Ammon's horn (tissue), 1 donor: ENCODE data around the gene GART.
"Not testable (repeated sequence)": the region's sequence is repeated elsewhere in the genome, so short reads cannot be mapped to it uniquely, and the experiment has no call there.

Source experiments
- DNase-seq: peaks from one replicate; pipeline ENCODE4 v3.0.0-alpha.2; 2016; ENCODE audit warnings: low spot score

The GART gene

GRCh38 chr21:33541756-33542639, at the start of gene GART:
Gene GART, minus strand, starts transcription at chr21:33542117. Its CDS starts 2,802 bp downstream, at chr21:33539315.
- peak; percentile 87 for DNase-seq

GRCh38 chr21:33588485-33589335, 46.8 kb upstream of the GART start, which contains the start of gene DONSON:
Gene DONSON, minus strand, starts transcription at chr21:33588684. Its CDS starts 43 bp downstream, at chr21:33588641.
- peak; percentile 86 for DNase-seq

- peak; percentile 33 for DNase-seq
These were observed 46.0 kb upstream of the GART start for GRCh38 chr21:33587792-33588484.

- no peak for DNase-seq
These were observed 45.0 kb upstream of the GART start for GRCh38 chr21:33586927-33587326.

GRCh38 chr21:33584455-33584854, 42.5 kb upstream of the GART start:
- no peak for DNase-seq

GRCh38 chr21:33578959-33579542, 37.1 kb upstream of the GART start:
- DNase-seq: no peak

- DNase-seq: no peak
These were observed 36.3 kb upstream of the GART start for GRCh38 chr21:33578214-33578613.

- not testable (repeated sequence) for DNase-seq
These were observed 34.8 kb upstream of the GART start for GRCh38 chr21:33576741-33577141.

GRCh38 chr21:33572350-33572749, 30.4 kb upstream of the GART start:
- DNase-seq: no peak

- DNase-seq: no peak
These were observed 28.1 kb upstream of the GART start for GRCh38 chr21:33569991-33570390.

GRCh38 chr21:33568448-33568847, 26.5 kb upstream of the GART start:
- DNase-seq: no peak

- DNase-seq: no peak
These were observed 26.0 kb upstream of the GART start for GRCh38 chr21:33567914-33568313.

- DNase-seq: no peak
These were observed 24.6 kb upstream of the GART start for GRCh38 chr21:33566514-33566913.

- DNase-seq: no peak
These were observed 20.5 kb upstream of the GART start for GRCh38 chr21:33562389-33562788.

- no peak for DNase-seq
These were observed 19.5 kb upstream of the GART start for GRCh38 chr21:33561373-33561772.

- DNase-seq: no peak
These were observed 19.0 kb upstream of the GART start for GRCh38 chr21:33560965-33561364.

- no peak for DNase-seq
These were observed 17.9 kb upstream of the GART start for GRCh38 chr21:33559813-33560212.

GRCh38 chr21:33558777-33559421, 17.0 kb upstream of the GART start:
- DNase-seq: no peak

GRCh38 chr21:33557447-33557846, 15.5 kb upstream of the GART start:
- DNase-seq: no peak

- DNase-seq: no peak
These were observed 13.0 kb upstream of the GART start for GRCh38 chr21:33554982-33555344.

GRCh38 chr21:33554236-33554981, 12.5 kb upstream of the GART start:
- no peak for DNase-seq
